Erythroblast (primary cell): ENCODE results near the gene PPP1R3A.

ENCODE experiments used
- DNase-seq, 2 experiments: peaks; one replicate each; lab custom pipeline; 2025; lab: John Stamatoyannopoulos, UW
- GATA1 ChIP-seq: IDR thresholded peaks from 2 replicates; pipeline ENCODE4 v1.6.1; 2011; ENCODE audit warnings: low read depth, mild to moderate bottlenecking, control low read depth, low read length, moderate library complexity
- POLR2A ChIP-seq: IDR thresholded peaks from 2 replicates; pipeline ENCODE4 v1.6.1; 2011; ENCODE audit warnings: mild to moderate bottlenecking, low read length

PPP1R3A gene

DNA sequence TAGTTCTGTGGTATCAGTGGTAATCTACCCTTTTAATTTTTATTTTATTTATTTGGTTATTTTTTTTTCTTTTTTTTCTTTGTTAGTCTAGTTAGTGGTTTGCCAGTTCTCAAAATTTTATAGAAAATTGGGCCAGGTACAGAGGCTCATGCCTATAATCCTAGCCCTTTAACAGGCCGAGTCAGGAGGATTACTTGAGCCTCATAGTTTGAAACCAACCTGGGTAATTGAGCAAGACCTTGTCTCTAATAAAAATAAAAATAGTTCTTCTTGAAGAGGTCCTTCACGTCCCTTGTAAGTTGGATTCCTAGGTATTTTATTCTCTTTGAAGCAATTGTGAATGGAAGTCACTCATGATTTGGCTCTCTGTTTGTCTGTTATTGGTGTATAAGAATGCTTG lies 51.5 kb downstream of the PPP1R3A start:
- TF ChIP-seq POLR2A (no peak), GATA1 (no peak)
- no peak for DNase-seq

DNA sequence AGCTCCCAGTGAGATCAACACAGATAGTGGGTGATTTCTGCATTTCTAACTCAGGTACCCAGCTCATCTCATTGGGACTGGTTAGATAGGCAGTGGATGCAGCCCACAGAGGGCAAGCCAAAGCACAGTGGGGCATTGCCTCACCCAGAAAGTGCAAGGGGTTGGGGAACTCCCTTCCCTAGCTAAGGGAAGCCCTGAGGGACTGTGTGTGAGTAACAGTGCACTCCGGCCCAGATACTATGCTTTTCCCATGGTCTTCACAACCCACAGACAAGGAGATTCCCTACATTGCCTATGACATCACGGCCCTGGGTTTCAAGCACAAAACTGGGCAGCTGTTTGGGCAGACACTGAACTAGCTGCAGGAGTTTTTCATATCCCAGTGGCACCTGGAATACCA lies 62.8 kb downstream of the PPP1R3A start:
- DNase-seq = no peak
- TF ChIP-seq POLR2A (no peak), GATA1 (no peak)

DNA sequence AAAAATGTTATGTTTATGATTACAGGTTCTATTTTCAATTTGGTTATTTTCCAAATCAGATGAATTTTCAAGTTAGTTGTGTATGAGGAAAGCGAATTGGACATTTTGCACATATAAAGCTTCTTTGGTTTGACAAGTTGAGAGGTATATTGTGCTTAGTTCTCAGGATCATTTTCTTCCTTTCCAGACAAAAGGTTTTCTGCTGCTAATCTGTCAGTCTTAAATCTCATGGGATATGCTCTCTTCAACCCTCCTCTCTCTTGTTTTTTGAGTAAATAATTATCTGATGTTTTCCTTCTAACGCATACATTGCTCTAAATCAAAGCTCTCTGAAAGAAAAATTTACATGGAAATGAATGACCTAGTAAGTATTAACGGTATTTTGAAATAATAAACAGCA lies 77.9 kb downstream of the PPP1R3A start:
- TF ChIP-seq POLR2A (no peak), GATA1 (no peak)
- DNase-seq = no peak

DNA sequence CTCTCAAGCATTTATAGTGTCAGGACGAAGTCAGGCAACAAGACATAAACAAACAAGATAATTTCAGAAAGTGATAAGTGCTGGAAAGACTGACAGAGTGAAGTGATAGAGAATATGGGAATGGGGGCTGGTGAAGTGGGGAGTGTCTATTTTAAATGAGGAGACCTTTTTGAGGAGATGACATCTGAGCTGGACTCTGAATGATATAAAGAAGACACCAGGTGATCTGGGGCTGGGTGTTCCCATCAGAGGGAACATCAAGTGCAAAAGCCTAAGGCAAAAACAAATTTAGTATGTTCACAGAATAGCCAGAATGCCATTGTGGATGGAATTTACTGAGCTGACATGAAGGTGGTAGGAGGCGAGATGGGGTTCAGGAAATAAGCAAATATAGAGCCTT lies 83.4 kb downstream of the PPP1R3A start:
- DNase-seq = no peak
- no peak for TF ChIP-seq GATA1
- TF ChIP-seq POLR2A = no peak

DNA sequence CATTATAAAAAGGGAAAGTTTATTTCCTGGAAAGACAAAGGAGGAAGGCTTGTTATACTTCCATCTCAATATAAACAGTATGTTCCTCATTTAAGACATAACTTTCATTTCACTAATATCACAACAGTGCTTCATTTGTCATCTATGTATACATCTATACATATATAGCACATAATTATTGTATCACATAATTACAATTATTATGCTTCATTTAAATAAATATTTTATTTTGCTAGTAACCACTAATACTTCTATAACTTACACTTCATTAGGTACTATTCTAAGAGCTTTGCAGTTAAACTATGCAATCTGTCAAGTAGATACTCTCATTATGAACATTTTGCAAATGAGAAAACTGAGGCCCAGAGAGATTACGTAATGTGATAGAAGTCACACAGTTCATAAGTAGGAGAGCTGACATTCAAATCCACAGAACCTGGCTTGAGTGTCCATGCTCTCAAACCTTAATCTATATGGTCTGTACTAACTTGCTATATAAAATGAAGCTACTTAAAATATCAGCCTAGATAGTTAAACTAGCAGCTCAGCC lies 86.5 kb downstream of the PPP1R3A start:
- TF ChIP-seq POLR2A (no peak), GATA1 (no peak)
- DNase-seq = no peak

DNA sequence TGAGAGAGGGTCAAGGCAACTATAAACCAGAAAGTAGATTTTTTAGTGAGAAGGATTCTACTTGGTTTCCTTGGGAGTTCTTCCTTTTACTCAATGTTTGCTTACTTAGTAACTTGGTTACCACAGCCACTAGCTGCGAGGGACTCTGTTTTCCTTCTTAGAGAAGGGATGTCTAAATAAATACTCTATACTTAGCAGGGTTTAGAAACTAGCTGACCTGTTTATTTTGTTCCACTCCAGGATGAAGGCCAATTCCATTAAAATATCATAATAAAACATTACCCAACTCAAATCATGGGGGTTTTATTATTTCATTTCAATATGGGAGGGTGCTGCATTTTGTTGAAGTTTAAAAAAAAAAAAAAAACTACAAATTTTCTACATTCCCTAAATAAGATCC lies 87.3 kb downstream of the PPP1R3A start:
- no peak for DNase-seq
- TF ChIP-seq POLR2A (no peak), GATA1 (no peak)

DNA sequence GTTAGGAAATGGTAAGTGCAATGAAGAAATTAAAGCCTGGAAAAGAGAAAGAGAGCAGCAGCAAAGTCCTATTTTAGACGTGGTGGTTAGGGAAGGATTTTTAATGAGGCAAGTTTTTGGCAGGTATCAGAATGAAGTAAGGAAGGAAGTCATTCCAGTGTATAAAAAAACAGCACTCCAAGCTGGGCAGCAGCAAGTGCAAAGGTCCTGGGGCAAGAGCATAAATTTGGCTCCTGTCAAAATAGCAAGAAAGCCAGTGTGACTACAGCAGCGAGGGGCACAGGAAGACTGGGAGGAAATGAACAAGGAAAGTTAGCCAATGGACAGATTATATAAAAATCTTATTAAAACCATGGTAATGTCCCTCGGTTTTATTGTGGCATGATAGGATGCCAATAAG lies 90.2 kb downstream of the PPP1R3A start:
- DNase-seq = no peak
- TF ChIP-seq POLR2A (no peak), GATA1 (no peak)
